Spleen (tissue), 11 donors: ENCODE measurements around the gene PTPRN2. TPM values are rescaled to one million over a fixed set of nuclear protein-coding genes. Genes with fewer than 3 reads are reported as not detected.

ENCODE experiments used
- DNase-seq: peaks from one replicate; pipeline ENCODE4 v3.0.0-alpha.2; 2020
- H3K27ac ChIP-seq, 8 donors: fragments of 200-600 bp; sonication (generic) in 7 of 8; 1 replicate in 4 of 8; 2 replicates in 4 of 8; pipeline versions ENCODE4 v1.5.0 to v1.8.0; 2016 to 2021; ENCODE audit warnings: inconsistent platforms in 4 of 8, mild to moderate bottlenecking in 4 of 8, moderate library complexity in 1 of 8
- H3K27me3 ChIP-seq, 7 donors: fragments of 200-600 bp; sonication (generic) in 6 of 7; replicated peaks in 1 of 7; 1 replicate in 4 of 7; 2 replicates in 3 of 7; pipeline versions ENCODE4 v1.5.0 to v1.8.0; 2016 to 2021; ENCODE audit warnings: inconsistent platforms in 3 of 7, mild to moderate bottlenecking in 1 of 7
- H3K36me3 ChIP-seq, 6 donors: fragments of 200-600 bp; sonication (generic) in 5 of 6; 1 replicate in 4 of 6; 2 replicates in 2 of 6; pipeline versions ENCODE4 v1.5.0 to v1.8.0; 2016 to 2021; ENCODE audit warnings: inconsistent platforms in 2 of 6
- H3K4me1 ChIP-seq, 6 donors: fragments of 200-600 bp; sonication (generic) in 5 of 6; 1 replicate in 3 of 6; 2 replicates in 3 of 6; pipeline versions ENCODE4 v1.5.0 to v1.8.0; 2016 to 2021; ENCODE audit warnings: inconsistent platforms in 3 of 6
- H3K4me3 ChIP-seq, 8 donors: fragments of 200-600 bp; sonication (generic) in 7 of 8; 1 replicate in 4 of 8; 2 replicates in 4 of 8; pipeline versions ENCODE4 v1.5.0 to v1.8.0; 2016 to 2021; ENCODE audit warnings: inconsistent platforms in 4 of 8, mild to moderate bottlenecking in 4 of 8, moderate library complexity in 2 of 8
- H3K9me3 ChIP-seq, 8 donors: fragments of 200-600 bp; sonication (generic) in 7 of 8; 1 replicate in 4 of 8; 2 replicates in 4 of 8; pipeline versions ENCODE4 v1.5.0 to v1.8.0; 2016 to 2021; ENCODE audit warnings: inconsistent platforms in 4 of 8
- POLR2A ChIP-seq, 3 donors: fragments of 450-650 bp; IDR thresholded peaks; one replicate each; pipeline ENCODE4 v1.5.1; 2017; ENCODE audit warnings: antibody characterized with exemption in 3 of 3, mild to moderate bottlenecking in 1 of 3
- POLR2AphosphoS5 ChIP-seq, 3 donors: sonication (generic); formaldehyde crosslinking; IDR thresholded peaks; one replicate each; pipeline ENCODE4 v1.5.1; 2017; ENCODE audit warnings: antibody characterized with exemption in 3 of 3
- WGBS, 5 donors: extraction: QIAGEN DNeasy Blood & Tissue Kit in 3 of 5; methylation state at CpG; one replicate each; pipeline versions ENCODE4 v1.1.5 to v1.1.7; 2013 to 2018; 5-methylcytosine and 5-hydroxymethylcytosine counted together
- intact Hi-C: fragments of 100-400 bp; cut with DNase I; formaldehyde crosslinking; loops from one replicate; pipeline ENCODE4 v1.15.0; 2023; ENCODE audit warnings: low total_unique reads
- polyA plus RNA-seq, 3 donors: library from polyadenylated mRNA; stranded (reverse); fragments of 200-250 nt; gene quantifications; one replicate each; pipeline ENCODE4 v1.2.1, GENCODE V29; 2013
- total RNA-seq, 7 donors: library from RNA; depleted of rRNA in 3 of 7; stranded (reverse); fragments of >200 nt in 3 of 7; fragmentation: NEBNext Ultra II Directional in 4 of 7; extraction: Animal tissue kit (Norgen Biotek cat#: 25700) in 4 of 7; gene quantifications; one replicate each; pipeline versions ENCODE4 v1.1.0 to v1.2.1, GENCODE V29; 2016 to 2021
- TF ChIP-seq, protein P1 (sequence below), 11 experiments: fragments of 200-600 bp in 7 of 11; fragments of 450-650 bp in 4 of 11; sonication (generic) in 4 of 11; IDR thresholded peaks in 8 of 11; conservative IDR thresholded peaks in 3 of 11; 1 replicate in 7 of 11; 2 replicates in 4 of 11; pipeline versions ENCODE4 v1.4.0 to v1.8.0; 2016 to 2021; ENCODE audit warnings: antibody characterized with exemption in 11 of 11, inconsistent platforms in 4 of 11, mild to moderate bottlenecking in 1 of 11
- donor health status: healthy with polysubstance abuse.
- donor health status: DM: no; HTN: no; CAD: no; lungs with moderate emphysema.
- donor health status: DM: no; HTN: no; CAD: no.
- donor health status: Bipolar disorder and iron deficiency.
- donor health status: healthy.
- donor health status: DM: no; HTN: no; CAD: no.
- donor health status: DM: yes; HTN: yes; CAD: no.

PTPRN2 gene
- total and polyA plus RNA-seq, 10 donors = 7.0 to 22.8 (median 16.8) TPM

DNA sequence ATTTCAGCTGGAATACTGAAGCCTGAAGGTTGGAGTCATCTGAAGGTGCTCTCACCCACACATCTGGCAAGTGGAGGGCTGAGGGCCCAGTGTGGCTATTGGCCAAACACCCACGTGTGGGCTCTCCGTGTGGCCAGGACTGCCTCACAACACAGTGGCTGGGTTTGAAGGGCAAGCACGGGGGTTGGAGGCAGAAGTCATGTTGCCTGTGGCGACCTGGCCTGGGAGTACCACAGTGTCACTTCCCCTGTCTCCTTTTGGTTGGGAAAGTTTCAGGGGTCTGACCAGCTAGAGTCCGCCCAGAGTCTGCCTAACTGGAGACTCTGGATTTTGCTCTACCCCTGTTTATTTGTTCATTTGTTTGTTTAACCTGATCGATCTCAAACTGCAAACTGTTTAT, 1081.4 kb downstream of the PTPRN2 start:
- TF ChIP-seq POLR2A (IDR thresholded peaks at IDR 0.05) = no peak
- TF ChIP-seq POLR2AphosphoS5 (IDR thresholded peaks at IDR 0.05) = no peak
- TF ChIP-seq, protein P1, sequence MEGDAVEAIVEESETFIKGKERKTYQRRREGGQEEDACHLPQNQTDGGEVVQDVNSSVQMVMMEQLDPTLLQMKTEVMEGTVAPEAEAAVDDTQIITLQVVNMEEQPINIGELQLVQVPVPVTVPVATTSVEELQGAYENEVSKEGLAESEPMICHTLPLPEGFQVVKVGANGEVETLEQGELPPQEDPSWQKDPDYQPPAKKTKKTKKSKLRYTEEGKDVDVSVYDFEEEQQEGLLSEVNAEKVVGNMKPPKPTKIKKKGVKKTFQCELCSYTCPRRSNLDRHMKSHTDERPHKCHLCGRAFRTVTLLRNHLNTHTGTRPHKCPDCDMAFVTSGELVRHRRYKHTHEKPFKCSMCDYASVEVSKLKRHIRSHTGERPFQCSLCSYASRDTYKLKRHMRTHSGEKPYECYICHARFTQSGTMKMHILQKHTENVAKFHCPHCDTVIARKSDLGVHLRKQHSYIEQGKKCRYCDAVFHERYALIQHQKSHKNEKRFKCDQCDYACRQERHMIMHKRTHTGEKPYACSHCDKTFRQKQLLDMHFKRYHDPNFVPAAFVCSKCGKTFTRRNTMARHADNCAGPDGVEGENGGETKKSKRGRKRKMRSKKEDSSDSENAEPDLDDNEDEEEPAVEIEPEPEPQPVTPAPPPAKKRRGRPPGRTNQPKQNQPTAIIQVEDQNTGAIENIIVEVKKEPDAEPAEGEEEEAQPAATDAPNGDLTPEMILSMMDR (IDR thresholded peaks at IDR 0.05 in 8 of 11, conservative IDR thresholded peaks at IDR 0.05 in 3 of 11) = no peak
- Histone ChIP-seq H3K36me3 (no peaks in the 10 kb centered on the region), H3K27ac (no peak overlapping the region), H3K27me3 (peaks cover 0 to 41% (median 0%) of the 10 kb centered on the region in 7 donors), H3K4me1 (peaks cover 0 to 25% (median 14%) of the 10 kb centered on the region in 6 donors), H3K4me3 (no peak overlapping the region), H3K9me3 (peaks cover 0 to 32% (median 18%) of the 10 kb centered on the region in 8 donors)
- 85 to 94% (median 88%) methylated on average over 6 of the region's 6 CpGs for WGBS, 5 donors
- DNase-seq = no peak
- intact Hi-C loops = no loop called here

- Histone ChIP-seq H3K27ac (no peak overlapping the region), H3K4me1 (peaks cover 0 to 25% (median 14%) of the 10 kb centered on the region in 6 donors), H3K4me3 (no peak overlapping the region), H3K9me3 (peaks cover 0 to 32% (median 18%) of the 10 kb centered on the region in 8 donors), H3K27me3 (peaks cover 0 to 41% (median 0%) of the 10 kb centered on the region in 7 donors), H3K36me3 (no peaks in the 10 kb centered on the region)
- intact Hi-C loops = no loop called here
- TF ChIP-seq POLR2A (IDR thresholded peaks at IDR 0.05) = no peak
- TF ChIP-seq, protein P1 (IDR thresholded peaks at IDR 0.05 in 8 of 11, conservative IDR thresholded peaks at IDR 0.05 in 3 of 11) = no peak
- no peak for TF ChIP-seq POLR2AphosphoS5 (IDR thresholded peaks at IDR 0.05)
- WGBS, 5 donors = 78 to 95% (median 91%) methylated on average over 1 of the region's 1 CpG
- DNase-seq = no peak
Observed at GRCh38 chr7:157505646-157506045, 1082.0 kb downstream of the PTPRN2 start.

GRCh38 chr7:157503229-157503628, 1084.4 kb downstream of the PTPRN2 start:
- H3K27me3 ChIP-seq = peaks cover 0 to 35% (median 0%) of the 10 kb centered on the region in 7 donors
- peaks cover 0 to 32% (median 18%) of the 10 kb centered on the region in 8 donors for H3K9me3 ChIP-seq
- TF ChIP-seq POLR2AphosphoS5 (IDR thresholded peaks at IDR 0.05) (no peak), POLR2A (IDR thresholded peaks at IDR 0.05) (no peak)
- TF ChIP-seq, protein P1 (IDR thresholded peaks at IDR 0.05 in 8 of 11, conservative IDR thresholded peaks at IDR 0.05 in 3 of 11) = no peak
- DNase-seq = peak; percentile 33
- H3K36me3 ChIP-seq = no peaks in the 10 kb centered on the region
- WGBS, 5 donors = 37 to 54% (median 43%) methylated on average over 4 of the region's 4 CpGs
- peaks cover 0 to 25% (median 14%) of the 10 kb centered on the region in 6 donors for H3K4me1 ChIP-seq
- intact Hi-C loops = no loop called here
- H3K4me3 ChIP-seq = peak overlapping the region in 3 of 8 donors; percentile 3 to 48 (median 20)
- H3K27ac ChIP-seq = peak overlapping the region; percentile 29 to 80 (median 63)

- DNase-seq = peak; percentile 88
- Histone ChIP-seq H3K36me3 (no peaks in the 10 kb centered on the region), H3K27me3 (peaks cover 0 to 31% (median 0%) of the 10 kb centered on the region in 7 donors), H3K27ac (peak overlapping the region in 7 of 8 donors; percentile 39 to 80 (median 68)), H3K4me3 (peak overlapping the region in 3 of 8 donors; percentile 3 to 48 (median 20)), H3K9me3 (peaks cover 0 to 32% (median 18%) of the 10 kb centered on the region in 8 donors), H3K4me1 (peaks cover 0 to 21% (median 14%) of the 10 kb centered on the region in 6 donors)
- TF ChIP-seq POLR2A (IDR thresholded peaks at IDR 0.05) = no peak
- peak; percentile 33 to 78 (median 67) for TF ChIP-seq POLR2AphosphoS5 (IDR thresholded peaks at IDR 0.05)
- TF ChIP-seq, protein P1 (IDR thresholded peaks at IDR 0.05 in 8 of 11, conservative IDR thresholded peaks at IDR 0.05 in 3 of 11) = no peak
- intact Hi-C loops = no loop called here
- WGBS, 5 donors = 1 to 29% (median 23%) methylated on average over 8 to 12 of the region's 12 CpGs
Observed at GRCh38 chr7:157502701-157503111, 1084.9 kb downstream of the PTPRN2 start.
